HG03342 (cell line): ENCODE data around the gene TMPRSS6.

Source experiments
- ATAC-seq: cut with Tn5 transposase; IDR thresholded peaks from one replicate; pipeline ENCODE4 v1.9.1; 2021; ENCODE audit warnings: mild to moderate bottlenecking, moderate library complexity; ENCODE audit not compliant: unreplicated experiment

The TMPRSS6 gene

DNA sequence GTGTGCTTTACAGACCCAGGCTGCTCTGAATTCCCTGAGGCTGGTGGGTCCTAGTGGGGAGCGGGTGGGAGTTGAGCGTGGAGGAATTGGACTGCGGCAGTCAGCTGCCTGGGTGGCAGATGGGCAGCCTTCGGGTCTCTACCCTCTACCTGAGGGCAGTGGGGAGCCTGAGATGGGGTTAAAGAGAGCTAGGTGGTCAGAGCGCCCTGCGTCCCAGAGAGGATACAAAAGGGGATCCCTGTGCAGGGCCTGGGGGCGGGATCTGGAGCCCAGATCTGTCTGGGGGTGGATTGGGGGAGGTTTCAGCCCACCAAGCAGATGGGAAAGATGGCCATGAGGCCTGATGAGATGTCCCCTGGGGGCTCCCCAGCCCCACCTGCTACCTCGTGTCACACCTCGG, 39.8 kb downstream of the TMPRSS6 start:
- no peak for ATAC-seq

DNA sequence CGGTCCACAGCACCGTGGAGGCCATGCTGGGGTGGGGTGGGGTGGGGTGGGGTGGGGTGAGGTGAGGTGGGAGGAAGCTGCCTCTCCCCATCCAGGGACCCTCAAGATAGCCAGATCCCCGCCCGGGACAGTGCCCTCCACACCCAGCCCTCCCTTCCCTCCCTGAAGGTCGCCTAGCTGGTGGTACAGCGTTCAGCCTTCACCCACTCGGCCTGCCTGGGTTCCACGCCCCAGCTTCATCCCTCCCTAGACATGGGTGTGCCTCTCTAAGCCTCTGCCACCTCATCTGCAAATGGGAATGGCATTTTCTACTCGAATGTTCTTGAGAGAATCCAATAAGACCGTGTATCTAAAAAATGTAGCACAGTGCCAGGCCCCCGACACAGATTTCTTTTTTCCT, 40.2 kb downstream of the TMPRSS6 start:
- ATAC-seq: no peak

DNA sequence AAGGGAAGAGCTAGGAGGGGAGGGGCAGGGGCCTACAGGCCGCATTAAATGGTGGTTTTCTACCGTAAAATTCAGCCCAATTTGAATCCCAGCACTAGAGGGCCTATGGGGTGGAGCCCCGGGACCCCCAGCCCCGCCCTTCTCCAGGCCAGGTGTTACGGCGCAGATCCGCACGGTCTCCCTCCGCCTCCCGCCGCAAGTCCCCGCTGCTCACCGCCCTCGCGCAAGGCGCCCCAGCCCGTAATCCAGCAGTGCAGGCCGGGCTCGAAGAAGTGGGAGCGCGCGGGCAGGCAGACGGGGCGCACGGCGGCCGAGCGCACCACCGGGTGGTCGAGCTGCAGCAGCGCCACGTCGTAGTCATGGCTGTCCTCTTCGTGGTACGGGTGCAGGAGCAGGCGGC, 40.7 kb downstream of the TMPRSS6 start:
- ATAC-seq: no peak

DNA sequence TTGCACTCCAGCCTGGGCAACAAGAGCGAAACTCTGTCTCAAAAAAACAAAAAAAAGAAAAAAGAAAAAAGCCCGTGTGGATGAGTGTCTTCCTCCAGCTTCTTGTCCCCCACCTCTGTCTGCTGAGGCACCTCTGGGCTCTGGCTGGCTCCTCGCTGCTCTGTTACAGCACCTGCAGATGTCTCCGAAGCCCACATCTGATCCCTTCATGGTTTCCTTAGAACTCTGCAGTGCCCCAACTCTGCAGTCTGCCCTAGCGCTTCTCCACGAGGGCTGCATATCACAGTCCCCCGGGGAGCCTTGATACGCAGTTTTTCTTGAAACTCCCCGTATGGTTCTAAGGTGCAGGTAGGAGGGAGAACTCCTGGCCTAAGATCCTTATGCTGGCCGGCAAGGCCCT, 42.1 kb downstream of the TMPRSS6 start:
- no peak for ATAC-seq

DNA sequence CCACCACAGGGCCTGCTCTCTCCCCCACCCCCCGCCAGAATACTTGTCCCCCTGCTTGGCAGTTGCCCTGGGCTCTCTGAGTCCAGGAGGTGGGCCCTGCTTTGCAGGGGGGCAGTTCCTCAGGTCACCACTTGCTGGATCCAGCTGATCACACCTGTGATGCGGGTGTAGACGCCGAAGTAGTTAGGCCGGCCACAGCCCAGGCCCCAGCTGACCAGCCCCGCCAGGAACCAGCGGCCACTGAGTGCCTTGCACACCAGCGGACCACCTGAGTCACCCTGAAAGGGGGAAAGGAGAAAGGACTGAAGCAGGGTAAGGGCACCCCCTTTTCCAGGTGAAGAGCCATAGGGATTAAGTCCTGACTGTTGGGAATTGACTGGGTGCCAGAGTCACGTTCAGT, 43.6 kb downstream of the TMPRSS6 start:
- no peak for ATAC-seq

DNA sequence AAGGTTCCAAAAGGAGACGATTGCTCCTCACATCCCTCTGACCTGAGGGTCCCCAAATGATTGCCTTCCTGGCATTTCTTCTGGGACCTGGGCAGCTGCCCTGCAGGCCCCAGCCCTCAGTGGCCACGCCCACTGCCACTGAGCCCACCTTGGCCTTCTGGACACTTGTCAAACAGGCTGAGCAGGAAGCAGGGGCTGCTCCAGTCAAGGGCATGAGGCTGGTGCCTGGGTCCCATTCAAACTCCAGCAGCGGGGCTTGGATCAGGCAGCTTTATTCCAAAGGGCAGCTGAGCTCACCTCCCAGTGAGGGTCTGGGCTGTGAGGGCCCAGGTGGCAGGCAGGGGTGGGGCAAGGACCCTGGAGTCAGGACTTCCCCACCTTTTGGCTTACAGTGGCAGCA, 44.3 kb downstream of the TMPRSS6 start:
- ATAC-seq: no peak

DNA sequence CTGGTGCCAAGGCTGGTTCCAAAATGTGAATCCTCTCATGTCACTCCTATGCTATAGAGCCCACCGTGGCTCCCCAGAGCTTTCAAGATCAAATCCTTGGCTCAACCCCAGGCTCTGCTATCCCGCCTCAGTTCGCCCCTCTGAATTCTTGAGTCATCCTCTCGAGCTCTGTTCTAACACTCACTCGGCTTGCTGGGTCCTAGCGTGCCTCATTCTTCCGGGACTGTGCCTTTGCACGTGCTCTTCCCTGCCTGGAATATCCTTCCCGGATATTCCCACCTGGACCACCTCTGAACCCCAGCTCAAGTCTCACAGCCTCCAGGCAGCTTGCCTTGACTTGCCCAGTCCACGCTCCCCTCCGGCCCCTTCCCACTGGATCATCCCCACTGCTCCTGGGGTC, 45.0 kb downstream of the TMPRSS6 start:
- no peak for ATAC-seq

DNA sequence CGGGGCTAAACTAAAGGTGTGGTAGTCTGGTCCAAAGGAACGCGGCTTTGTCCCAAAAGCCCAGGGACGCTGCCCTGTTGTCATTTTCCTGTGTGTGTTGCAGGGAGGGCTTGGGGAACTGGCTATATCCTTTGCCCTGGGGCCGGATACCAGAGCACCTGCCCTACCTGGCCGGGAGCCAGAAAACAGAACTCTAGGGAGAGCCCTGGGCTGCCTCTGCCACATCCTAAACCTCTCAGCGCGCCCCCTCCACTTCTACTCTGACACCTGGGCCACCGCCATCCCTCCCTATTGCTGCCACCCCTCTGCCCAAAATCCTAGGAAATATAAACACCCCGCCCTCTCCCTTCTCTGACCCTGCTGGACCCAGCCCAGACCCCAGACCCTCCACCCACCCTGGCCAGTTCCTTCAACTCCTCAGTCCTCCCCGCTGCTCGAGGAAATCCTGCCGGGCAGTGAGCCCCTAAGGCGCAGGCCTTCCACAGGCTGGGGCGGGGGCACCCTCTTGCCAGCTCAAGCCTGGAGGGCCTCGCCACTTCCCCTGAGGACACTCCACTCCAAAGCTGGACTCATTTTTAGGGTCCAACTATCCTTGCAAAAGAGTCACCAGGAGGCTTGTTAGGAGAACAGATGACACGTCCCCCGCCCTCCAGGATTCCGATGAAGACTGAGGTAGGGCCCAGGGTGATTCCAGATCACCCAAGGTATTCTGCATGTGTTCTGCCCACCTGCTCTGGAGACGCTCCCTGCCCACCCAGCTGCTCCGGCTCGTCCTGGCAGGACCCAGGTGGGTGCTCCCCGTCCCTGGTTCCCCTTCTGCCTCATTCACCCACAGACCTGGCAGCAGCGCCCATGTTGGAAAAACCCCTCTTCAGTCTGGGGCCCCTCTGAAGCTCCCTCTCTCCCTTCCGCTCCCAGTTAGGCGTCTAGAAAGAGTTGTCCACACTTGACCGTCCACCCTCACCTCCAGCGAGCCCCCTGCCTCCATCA, 45.8 kb downstream of the TMPRSS6 start:
- no peak for ATAC-seq

DNA sequence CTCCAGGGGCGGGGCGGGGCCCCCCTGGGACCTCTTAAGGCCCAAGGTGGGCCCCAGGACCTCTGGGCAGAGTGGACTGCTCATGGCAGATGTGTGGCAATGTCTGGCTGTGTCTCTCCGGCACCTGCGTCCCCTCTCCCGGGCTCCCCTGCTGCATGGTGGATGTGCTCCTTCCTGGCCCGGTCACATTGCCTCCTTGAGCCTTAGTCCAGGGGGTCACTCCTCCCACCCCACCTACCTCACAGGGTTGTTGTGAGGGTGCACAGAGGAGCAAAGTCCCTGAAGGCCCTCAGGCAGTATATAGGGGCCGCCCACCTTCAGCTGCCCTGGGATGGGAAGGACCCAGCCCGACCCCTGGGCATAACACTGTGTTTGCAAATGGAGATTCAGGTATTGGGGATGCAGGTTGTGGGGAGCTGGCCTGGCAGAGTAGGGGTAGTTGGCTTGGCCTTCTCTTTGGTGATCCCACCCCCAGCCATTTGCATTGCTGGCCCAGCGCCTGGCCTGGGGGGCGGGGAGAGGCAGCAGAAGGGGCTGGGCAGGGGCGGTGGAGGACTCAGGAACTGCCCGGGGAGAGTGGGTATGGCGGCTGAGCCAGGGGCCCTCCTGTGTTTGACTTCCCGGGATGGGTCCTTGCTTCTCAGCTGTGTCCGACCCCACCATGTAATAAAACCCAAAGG, 46.7 kb downstream of the TMPRSS6 start:
- ATAC-seq: no peak

DNA sequence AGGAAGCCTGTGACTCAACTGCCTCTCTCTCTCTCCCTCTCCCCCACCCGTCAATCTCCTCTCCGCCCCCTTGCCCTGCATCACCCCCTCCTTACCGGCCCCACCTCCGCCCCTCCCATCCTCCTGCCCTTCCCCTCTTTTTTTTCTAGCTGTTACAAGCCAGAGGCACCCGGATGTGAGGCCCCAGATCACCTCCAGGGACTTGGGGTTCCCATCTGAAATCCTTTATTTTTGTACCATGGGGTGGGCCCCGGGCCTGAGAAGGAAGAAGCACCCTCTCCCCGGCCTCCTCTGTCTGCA, 47.2 kb downstream of the TMPRSS6 start:
- no peak for ATAC-seq

DNA sequence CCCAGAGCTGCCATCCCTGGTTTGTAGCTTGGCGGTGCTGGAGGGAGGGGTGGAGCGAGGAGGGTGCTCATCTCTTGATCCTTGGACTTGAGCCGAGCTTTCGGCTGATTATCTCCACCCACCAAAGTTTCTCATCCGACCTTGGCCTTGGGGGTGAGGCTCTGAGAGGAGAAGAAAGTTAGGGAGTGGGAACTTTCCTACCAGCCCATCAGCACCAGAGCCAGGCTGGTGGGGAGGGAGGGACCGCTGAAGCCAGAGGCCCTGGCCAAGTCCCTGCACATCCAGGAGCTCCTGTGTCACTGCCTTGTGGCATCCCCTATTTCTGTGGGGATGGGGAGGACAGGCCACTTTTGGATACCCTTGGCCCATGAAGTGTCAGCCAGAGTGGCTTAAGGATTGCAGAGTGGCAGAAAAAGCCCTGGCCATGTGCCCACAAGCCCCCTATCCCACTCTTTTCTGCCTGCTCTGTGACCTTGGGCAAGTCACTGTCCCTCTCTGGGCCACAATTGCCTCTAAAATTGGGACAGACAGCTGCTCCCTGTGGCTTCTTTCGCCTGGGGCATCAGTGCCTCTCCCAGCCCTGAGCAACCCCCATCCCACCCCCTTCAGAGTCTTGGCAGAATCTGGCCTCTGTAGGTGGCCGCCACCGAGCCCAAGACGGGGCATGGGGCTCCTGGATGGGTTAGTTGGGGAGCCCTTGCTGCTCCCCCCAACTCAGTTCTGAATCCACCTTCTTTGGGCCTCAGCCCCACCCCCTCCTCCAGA, 47.7 kb downstream of the TMPRSS6 start:
- ATAC-seq: no peak

DNA sequence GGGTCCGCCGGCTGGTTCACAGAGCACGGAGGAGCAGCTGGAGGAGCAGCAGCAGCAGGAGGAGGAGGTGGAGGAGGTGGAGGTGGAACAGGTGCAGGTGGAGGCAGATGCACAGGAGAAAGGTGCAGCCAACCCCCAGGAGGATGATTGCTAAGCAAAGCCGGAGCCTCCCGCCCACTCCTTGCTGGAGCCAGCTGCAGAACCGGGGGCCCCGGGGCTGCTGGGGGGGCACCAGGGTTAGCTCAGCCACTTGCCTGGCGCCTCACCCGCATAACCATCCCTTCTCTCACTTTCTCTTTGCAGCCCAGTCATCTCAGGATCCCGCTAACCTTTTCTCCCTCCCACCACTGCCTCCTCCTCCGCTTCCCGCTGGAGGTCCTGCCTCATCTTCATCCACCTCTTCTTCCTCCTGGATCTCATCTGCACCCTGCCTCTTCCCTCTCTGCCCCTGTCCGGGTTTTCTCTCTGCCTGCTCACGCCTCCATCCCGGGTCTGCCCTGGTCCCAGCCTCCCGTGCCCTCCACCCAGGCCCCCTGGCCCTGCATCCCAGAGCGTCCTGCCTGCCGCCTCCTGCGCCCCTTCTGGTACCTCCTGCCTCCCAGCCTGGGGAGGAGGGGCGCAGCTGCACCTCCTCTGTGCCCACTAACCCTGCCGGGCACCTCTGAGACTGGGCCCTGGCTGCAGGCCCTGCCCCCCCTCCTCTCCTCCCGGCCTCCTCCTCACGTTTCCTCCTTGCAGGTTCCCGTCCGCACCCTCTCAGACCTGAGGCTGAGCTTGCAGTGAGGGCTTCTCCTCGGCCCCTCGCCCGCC, 48.5 kb downstream of the TMPRSS6 start:
- ATAC-seq: no peak

DNA sequence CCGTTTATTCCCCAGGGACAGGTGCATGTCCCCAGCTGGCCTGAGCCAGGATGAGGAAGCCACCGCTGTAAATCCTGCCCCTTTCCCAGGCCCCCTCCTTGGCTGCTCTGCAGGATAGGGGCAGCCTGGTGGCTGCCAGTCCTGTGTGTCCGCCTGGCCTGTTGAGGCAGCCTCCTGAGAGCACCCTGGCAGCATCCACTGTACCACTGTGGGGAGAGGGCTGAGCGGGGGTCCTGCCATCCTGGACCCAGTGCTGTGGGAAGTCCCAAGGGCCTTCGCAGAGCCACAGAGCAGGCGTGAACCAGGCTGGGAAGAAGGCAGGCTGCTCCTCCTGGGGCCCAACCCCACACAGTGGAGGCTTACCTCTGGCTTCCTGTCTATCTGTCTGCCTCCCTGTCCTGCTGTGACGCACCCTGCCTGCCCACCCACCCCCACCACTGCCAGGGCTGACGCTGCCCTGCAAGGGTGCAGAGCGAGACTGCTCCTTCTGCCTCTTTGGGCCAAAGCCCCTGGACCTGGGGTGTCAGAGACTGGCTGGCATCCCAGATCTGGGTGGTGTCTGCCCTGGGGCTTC, 49.5 kb downstream of the TMPRSS6 start:
- no peak for ATAC-seq

DNA sequence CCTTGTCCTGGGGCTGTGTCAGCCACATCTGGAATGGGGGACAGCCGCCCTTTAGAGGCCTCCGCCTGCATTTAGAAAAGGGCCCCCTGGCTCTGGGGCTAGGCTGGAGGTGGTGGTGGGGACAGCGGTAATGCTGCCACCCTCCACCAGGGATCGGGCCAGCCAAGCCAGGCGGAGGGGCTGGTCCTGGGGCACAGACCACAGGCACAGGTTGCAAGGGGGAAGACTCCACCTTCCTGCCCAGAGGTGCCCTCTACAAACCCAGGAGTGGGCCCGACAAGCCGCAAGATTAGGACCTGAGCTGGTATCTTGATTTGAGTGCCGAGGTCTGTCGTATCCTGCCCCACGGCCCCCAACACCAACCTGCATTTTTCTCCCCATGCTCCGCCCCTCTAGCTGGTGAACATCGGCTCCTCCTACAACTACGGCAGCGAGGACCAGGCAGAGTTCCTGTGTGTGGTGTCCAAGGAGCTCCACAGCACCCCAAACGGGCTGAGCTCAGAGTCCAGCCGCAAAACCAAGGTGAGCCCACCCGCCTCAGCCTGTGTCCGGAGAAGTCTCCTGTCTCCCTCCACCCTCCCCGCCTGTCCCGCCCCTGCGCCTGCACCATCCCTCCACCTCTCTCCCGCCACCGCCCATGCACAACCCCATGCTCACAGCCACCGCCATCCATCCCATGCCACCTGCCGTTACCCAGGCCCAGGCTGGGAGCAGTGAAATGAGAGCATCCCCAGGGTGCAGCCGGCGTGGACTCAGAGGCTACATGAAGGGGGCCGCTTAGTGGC, 50.4 kb downstream of the TMPRSS6 start:
- no peak for ATAC-seq

DNA sequence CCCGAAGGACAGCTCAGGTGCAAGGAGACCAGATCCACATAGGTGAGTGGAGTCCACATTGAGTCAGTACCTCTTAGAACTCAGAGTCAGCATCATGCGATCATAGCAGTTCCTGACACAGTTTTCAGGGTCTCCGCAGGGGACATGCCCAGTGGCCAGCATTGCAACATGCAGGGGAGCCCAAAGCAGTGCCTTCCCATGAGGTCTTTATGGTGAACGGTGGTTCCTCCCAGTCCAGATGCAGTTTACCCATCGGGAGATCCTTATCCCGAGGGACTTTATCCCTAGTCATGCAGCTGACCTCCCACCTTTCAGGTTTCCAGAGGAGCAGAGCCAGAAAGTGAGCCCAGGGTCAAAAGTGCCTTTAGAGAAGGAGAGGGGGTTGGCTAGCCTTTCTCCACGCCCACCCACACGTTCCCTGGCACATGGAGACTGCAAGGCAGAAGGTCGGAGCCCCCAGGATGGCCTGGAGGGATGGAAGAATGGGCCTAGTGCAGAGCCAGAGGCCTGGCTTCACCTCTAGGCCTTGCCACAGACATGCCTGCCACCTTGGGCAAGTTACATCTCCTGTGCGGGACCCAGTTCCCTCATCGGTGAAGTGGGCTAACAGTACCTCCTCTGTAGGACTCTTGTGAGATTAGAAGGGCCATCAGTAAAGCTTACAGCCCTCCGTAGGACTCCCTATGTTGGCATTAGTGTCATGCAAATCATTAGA, 51.6 kb downstream of the TMPRSS6 start:
- ATAC-seq: no peak

DNA sequence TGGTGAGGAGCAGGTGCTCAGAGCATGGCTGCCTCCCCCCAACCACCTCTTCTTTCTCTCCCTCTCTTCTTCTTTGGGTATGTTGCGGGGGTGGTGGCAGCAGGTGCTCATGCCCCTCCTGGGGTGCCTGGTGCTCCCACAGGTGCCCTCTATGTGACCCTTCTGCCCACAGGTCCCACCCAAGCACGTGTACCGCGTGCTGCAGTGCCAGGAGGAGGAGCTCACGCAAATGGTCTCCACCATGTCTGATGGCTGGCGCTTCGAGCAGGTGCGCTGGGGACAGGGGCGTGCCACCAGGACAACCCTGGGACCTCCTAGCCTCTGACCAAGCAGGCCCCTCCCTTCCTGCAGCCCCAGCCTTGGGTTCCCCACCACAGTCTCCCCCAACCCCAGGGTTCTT, 52.3 kb downstream of the TMPRSS6 start:
- no peak for ATAC-seq

DNA sequence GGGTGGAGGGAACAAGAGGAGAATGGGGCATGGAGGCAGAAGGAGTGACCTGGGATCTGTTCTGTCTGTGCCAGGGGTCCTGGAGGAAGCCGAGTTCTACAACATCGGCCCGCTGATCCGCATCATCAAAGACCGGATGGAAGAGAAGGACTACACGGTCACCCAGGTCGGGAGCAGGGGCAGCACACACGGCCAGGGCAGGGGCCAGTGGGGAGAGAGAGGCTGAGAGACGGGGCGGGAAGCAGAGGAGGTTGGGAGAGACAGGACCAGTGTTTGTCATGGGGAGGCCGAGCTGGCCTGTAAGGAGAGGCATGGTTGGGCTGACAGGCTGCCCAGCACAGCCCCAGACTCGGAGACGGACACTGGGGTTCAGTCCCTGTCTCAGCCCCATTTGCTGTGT, 53.3 kb downstream of the TMPRSS6 start:
- ATAC-seq: no peak

DNA sequence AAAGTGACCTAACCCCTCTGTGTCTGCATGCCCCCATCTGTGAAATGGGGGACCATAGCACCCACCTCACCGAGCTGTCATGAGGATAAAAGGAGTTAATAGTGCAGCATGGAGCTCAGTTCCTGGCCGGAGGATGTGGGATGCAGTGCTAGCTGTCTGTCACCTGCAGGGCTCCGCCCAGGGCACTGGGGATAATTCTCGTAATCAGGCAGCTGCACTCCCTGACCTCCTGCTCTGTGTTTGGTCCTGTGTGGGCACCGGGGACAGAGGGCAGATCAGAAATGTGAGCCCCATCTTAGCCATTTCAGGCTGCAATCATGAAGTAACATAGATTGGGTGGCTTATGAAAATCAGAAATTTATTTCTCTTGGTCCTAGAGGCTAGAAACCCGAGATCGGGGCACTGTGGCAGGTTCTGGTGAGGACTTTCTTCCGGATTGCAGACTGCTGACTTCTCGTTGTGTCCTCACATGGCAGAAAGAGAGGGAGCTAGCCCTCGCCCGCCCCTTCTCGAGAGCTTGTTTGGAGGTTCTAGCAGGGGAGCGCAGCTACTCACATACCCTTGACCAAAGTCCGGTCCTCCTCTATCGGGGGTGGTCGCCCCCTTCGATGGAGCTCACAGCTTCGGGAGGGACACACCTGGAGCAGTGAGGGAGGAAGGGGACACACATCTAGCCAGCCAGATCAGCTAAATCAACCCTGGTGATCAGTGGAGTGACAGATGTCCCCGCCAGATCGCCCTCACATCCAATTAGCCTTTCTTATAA, 54.7 kb downstream of the TMPRSS6 start:
- ATAC-seq: no peak

DNA sequence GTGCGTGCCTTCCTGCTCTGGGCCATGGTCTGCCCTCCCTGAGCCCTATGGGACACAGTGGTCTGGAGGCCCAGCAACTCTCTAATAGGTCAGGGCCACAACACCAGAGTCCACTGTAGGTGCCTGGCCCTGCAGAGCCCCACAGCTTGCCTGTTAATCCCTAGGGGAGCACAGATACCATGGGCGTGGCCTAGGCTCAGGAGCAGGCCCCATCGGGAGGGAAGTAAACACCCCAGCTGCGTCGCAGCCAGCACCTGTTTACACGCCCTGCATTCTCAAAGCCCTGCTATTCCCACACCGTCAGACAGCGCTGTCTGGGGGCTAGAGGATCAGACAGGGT, 55.5 kb downstream of the TMPRSS6 start:
- ATAC-seq: no peak
